ENCODE measurements around the gene NVL.

The NVL gene

DNA sequence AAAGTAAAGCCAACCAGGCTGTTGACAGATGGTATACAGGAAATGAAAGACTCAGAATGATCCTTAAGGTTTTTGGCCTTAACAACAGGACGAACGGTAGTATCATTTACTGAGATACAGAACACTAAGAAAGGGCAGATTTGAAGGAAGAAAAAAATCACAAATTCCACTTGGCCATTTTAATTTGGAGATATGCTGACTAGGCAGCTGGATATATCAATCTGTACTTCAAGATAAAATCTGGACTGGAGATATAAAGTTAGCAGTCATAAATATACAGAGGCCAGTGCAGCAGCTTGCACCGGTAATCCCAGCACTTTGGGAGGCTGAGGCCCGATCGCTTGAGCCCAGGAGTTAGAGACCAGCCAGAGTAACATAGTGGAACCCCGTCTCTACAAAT, 1.3 kb downstream of the NVL start:
- TF ChIP-seq EP300 (IDR thresholded peaks at IDR 0.05; ENCODE audit: borderline replicate concordance), result no peak
- TF ChIP-seq, protein P1, sequence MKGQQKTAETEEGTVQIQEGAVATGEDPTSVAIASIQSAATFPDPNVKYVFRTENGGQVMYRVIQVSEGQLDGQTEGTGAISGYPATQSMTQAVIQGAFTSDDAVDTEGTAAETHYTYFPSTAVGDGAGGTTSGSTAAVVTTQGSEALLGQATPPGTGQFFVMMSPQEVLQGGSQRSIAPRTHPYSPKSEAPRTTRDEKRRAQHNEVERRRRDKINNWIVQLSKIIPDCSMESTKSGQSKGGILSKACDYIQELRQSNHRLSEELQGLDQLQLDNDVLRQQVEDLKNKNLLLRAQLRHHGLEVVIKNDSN (IDR thresholded peaks at IDR 0.05), result no peak

DNA sequence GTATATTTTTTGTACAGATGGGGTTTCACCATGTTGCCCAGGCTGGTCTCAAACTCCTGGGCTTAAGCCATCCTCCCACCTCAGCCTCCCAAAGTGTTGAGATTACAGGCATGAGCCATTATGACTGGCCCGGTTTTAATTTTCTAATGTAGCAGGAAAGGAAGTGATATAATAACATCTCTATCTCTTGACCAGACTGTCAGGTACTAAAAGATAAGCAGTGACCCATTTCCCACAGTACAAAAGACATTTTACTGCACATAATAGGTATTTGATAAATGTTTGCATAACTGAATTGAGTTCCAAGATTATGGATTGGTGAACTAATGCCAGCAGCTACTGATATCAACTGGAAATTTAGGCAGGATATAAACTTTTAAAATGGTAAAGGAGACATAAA, 4.0 kb downstream of the NVL start:
- TF ChIP-seq RAD21 (IDR thresholded peaks at IDR 0.05; ENCODE audit: low read depth), result no peak
- TF ChIP-seq, protein P2, sequence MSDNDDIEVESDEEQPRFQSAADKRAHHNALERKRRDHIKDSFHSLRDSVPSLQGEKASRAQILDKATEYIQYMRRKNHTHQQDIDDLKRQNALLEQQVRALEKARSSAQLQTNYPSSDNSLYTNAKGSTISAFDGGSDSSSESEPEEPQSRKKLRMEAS (IDR thresholded peaks at IDR 0.05), result no peak
- TF ChIP-seq, protein P1 (IDR thresholded peaks at IDR 0.05), result no peak
- TF ChIP-seq TEAD4 (IDR thresholded peaks at IDR 0.05), result no peak
- TF ChIP-seq NFIC (IDR thresholded peaks at IDR 0.05), result no peak

DNA sequence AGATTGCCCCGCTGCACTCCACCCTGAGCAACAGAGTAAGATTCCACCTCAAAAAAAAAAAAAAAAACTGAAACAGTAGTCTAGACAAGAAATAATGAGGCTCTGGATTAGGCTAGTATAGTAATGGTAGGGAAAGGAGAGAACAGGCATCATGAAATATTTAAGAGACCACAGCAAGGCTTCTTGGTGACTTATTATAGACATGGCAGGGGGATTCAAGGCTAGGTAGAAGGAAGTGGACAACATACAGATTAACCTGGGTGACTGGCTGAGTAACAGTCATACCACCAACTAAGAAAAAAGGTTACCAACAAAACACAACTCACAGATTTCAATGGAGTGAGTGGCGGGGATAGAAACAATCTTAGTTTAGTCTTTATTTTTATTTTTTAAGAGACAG, 8.3 kb downstream of the NVL start:
- TF ChIP-seq TAF1 (IDR thresholded peaks at IDR 0.05; ENCODE audit: low read depth) (no peak), EP300 (IDR thresholded peaks at IDR 0.05; ENCODE audit: borderline replicate concordance) (no peak)

DNA sequence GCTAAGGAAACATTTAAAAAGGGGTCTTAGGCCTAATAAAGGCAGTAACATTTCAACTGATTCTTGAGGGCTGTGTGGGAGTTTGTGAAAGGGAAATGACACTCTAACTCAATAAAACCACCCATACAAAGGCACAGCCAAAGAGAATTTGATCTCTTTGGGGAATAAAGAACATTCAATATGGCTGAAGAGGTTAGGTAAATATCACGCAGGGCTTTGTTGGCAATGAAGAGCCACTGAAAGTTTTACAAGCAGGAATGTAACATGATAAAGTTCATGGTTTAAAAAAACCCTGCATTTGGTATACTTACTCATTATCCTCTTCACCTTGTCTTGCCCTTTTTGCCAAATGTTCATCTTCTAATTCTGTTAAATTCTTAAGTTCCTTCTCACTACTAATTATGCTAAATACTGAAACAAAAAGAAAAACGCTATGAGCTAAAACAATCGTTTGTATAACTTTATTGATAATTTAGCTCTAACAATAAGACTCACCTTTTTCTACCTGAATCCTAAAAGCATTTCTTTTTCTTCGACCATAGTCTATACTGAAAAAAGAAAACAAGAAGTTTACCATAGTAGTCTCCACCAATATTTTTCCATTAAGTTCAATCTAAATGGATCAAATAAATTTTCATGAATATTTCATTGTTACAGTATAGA, 12.5 kb downstream of the NVL start:
- no peak for TF ChIP-seq FOXM1 (IDR thresholded peaks at IDR 0.05; ENCODE audit: borderline replicate concordance, low read depth)
- no peak for TF ChIP-seq YY1 (IDR thresholded peaks at IDR 0.05; ENCODE audit: low read depth)
- TF ChIP-seq EGR1 (IDR thresholded peaks at IDR 0.05), result no peak
- TF ChIP-seq, protein P3, sequence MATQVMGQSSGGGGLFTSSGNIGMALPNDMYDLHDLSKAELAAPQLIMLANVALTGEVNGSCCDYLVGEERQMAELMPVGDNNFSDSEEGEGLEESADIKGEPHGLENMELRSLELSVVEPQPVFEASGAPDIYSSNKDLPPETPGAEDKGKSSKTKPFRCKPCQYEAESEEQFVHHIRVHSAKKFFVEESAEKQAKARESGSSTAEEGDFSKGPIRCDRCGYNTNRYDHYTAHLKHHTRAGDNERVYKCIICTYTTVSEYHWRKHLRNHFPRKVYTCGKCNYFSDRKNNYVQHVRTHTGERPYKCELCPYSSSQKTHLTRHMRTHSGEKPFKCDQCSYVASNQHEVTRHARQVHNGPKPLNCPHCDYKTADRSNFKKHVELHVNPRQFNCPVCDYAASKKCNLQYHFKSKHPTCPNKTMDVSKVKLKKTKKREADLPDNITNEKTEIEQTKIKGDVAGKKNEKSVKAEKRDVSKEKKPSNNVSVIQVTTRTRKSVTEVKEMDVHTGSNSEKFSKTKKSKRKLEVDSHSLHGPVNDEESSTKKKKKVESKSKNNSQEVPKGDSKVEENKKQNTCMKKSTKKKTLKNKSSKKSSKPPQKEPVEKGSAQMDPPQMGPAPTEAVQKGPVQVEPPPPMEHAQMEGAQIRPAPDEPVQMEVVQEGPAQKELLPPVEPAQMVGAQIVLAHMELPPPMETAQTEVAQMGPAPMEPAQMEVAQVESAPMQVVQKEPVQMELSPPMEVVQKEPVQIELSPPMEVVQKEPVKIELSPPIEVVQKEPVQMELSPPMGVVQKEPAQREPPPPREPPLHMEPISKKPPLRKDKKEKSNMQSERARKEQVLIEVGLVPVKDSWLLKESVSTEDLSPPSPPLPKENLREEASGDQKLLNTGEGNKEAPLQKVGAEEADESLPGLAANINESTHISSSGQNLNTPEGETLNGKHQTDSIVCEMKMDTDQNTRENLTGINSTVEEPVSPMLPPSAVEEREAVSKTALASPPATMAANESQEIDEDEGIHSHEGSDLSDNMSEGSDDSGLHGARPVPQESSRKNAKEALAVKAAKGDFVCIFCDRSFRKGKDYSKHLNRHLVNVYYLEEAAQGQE (IDR thresholded peaks at IDR 0.05; ENCODE audit: low read depth), result no peak
- no peak for TF ChIP-seq CREB1 (IDR thresholded peaks at IDR 0.05; ENCODE audit: low read depth)
- TF ChIP-seq TEAD4 (IDR thresholded peaks at IDR 0.05), result no peak
- no peak for TF ChIP-seq TCF12 (IDR thresholded peaks at IDR 0.05; ENCODE audit: low read depth)
- no peak for TF ChIP-seq TAF1 (IDR thresholded peaks at IDR 0.05; ENCODE audit: low read depth)
- TF ChIP-seq, protein P2 (IDR thresholded peaks at IDR 0.05), result no peak
- TF ChIP-seq EP300 (IDR thresholded peaks at IDR 0.05; ENCODE audit: borderline replicate concordance), result no peak
- TF ChIP-seq, protein P1 (IDR thresholded peaks at IDR 0.05), result no peak
- TF ChIP-seq NFIC (IDR thresholded peaks at IDR 0.05), result no peak
- no peak for TF ChIP-seq RAD21 (IDR thresholded peaks at IDR 0.05; ENCODE audit: low read depth)

DNA sequence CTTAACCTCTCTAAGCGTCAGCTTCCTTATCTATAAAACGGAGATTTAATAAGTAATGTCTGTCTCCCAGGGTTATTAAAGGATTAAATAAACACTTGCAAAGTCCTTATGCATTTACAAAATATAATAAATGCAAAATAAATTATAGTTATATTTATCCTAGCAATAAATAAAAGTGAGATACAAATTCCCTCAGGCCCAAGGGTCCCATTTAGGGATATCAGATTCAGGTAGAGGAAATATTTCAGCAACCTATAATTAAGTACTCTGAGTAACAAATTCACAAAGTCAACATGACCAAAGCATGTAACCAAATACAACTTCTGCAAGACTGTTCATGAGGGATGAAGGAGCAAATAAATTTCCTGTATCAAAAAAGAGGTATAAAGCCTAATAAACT, 17.9 kb downstream of the NVL start:
- TF ChIP-seq, protein P3 (IDR thresholded peaks at IDR 0.05; ENCODE audit: low read depth), result no peak
- TF ChIP-seq TEAD4 (IDR thresholded peaks at IDR 0.05) (no peak), CEBPB (IDR thresholded peaks at IDR 0.05) (no peak), RAD21 (IDR thresholded peaks at IDR 0.05; ENCODE audit: low read depth) (no peak), CREB1 (IDR thresholded peaks at IDR 0.05; ENCODE audit: low read depth) (no peak), NFIC (IDR thresholded peaks at IDR 0.05) (no peak), YY1 (IDR thresholded peaks at IDR 0.05; ENCODE audit: low read depth) (no peak), EGR1 (IDR thresholded peaks at IDR 0.05) (no peak), FOXM1 (IDR thresholded peaks at IDR 0.05; ENCODE audit: borderline replicate concordance, low read depth) (no peak), TCF12 (IDR thresholded peaks at IDR 0.05; ENCODE audit: low read depth) (no peak), TAF1 (IDR thresholded peaks at IDR 0.05; ENCODE audit: low read depth) (no peak), ZBTB7A (IDR thresholded peaks at IDR 0.05; ENCODE audit: low read depth) (no peak), EP300 (IDR thresholded peaks at IDR 0.05; ENCODE audit: borderline replicate concordance) (no peak)
- TF ChIP-seq, protein P1 (IDR thresholded peaks at IDR 0.05), result no peak
- TF ChIP-seq, protein P2 (IDR thresholded peaks at IDR 0.05), result no peak

Measured in Ishikawa (cell line).